B cell (primary cell): ENCODE data around the gene SLCO3A1. TPM values are rescaled to one million over a fixed set of nuclear protein-coding genes. Genes with fewer than 3 reads are reported as not detected.

Experiments used
- ATAC-seq: fragments of 200-7000 bp; cut with Tn5 transposase; one replicate; pipeline ENCODE4 v1.10.0; 2021; ENCODE audit warnings: low read depth, mild to moderate bottlenecking, moderate number of reproducible peaks, moderate library complexity
- CTCF ChIA-PET: fragments of 350-600 bp; sonication (Branson Sonifier 250); formaldehyde crosslinking; loops from one replicate; lab custom pipeline; 2021; ENCODE audit warnings: antibody characterized with exemption, inconsistent platforms; lab: Charles Lee
- POLR2A ChIA-PET: fragments of 350-600 bp; sonication (Branson Sonifier 250); formaldehyde crosslinking; loops from one replicate; lab custom pipeline; 2021; ENCODE audit warnings: antibody characterized with exemption; lab: Charles Lee
- DNase-seq: peaks from one replicate; pipeline ENCODE4 v3.0.0; 2013
- H2AFZ ChIP-seq: 2 replicates; pipeline ENCODE4 v1.6.1; 2012; ENCODE audit warnings: mild to moderate bottlenecking, low read depth, low read length; ENCODE audit not compliant: insufficient read depth, poor library complexity, severe bottlenecking
- H3K27ac ChIP-seq, 2 donors: 1 replicate in 1 of 2; 2 replicates in 1 of 2; pipeline ENCODE4 v1.5.1; 2012 to 2013; ENCODE audit warnings: low read length in 2 of 2, mild to moderate bottlenecking in 2 of 2, moderate library complexity in 1 of 2
- H3K27me3 ChIP-seq, 4 experiments: fragments of 200-600 bp in 1 of 4; sonication (generic) in 1 of 4; replicated peaks in 1 of 4; 1 replicate in 2 of 4; 2 replicates in 2 of 4; pipeline versions ENCODE4 v1.6.1 to v1.7.0; 2013 to 2016; ENCODE audit warnings: low read length in 3 of 4, mild to moderate bottlenecking in 2 of 4, mixed read lengths in 1 of 4, moderate library complexity in 1 of 4; ENCODE audit not compliant: insufficient read depth in 4 of 4, control insufficient read depth in 3 of 4; ENCODE audit errors: control extremely low read depth in 1 of 4
- H3K36me3 ChIP-seq, 2 experiments: replicated peaks in 1 of 2; 1 replicate in 1 of 2; 2 replicates in 1 of 2; pipeline versions ENCODE4 v1.6.1 to v1.7.1; 2013; ENCODE audit warnings: low read length in 1 of 2; ENCODE audit not compliant: insufficient read depth in 2 of 2, control insufficient read depth in 1 of 2; ENCODE audit errors: control extremely low read depth in 1 of 2, extremely low read depth in 1 of 2
- H3K4me1 ChIP-seq, 2 donors: fragments of 200-600 bp in 1 of 2; sonication (generic) in 1 of 2; 1 replicate in 1 of 2; 2 replicates in 1 of 2; pipeline versions ENCODE4 v1.5.1 to v1.6.1; 2013 to 2017; ENCODE audit warnings: low read length in 2 of 2; ENCODE audit not compliant: control insufficient read depth in 2 of 2, insufficient read depth in 2 of 2
- H3K4me2 ChIP-seq: replicated peaks from 2 replicates; pipeline ENCODE3; 2012; ENCODE audit warnings: mild to moderate bottlenecking, low read depth, low read length; ENCODE audit not compliant: poor library complexity, severe bottlenecking
- H3K4me3 ChIP-seq, 5 experiments: fragments of 200-600 bp in 1 of 5; sonication (generic) in 1 of 5; 1 replicate in 3 of 5; 2 replicates in 2 of 5; pipeline versions ENCODE4 v1.5.1 to v1.7.0; 2011 to 2016; ENCODE audit warnings: low read length in 4 of 5, mild to moderate bottlenecking in 4 of 5, low read depth in 2 of 5, control low read depth in 1 of 5, moderate library complexity in 1 of 5; ENCODE audit not compliant: insufficient read depth in 1 of 5; ENCODE audit errors: control extremely low read depth in 1 of 5, extremely low read depth in 1 of 5
- H3K79me2 ChIP-seq: fragments of 200-600 bp; sonication (generic); one replicate; pipeline ENCODE4 v1.6.0; 2016; ENCODE audit warnings: low read length; ENCODE audit not compliant: control insufficient read depth, insufficient read depth
- H3K9ac ChIP-seq: fragments of 200-600 bp; sonication (generic); 2 replicates; pipeline ENCODE4 v1.6.1; 2017; ENCODE audit warnings: mild to moderate bottlenecking, low read length, moderate library complexity
- H3K9me3 ChIP-seq, 3 donors: one replicate each; pipeline versions ENCODE4 v1.6.1 to v1.7.1; 2013; ENCODE audit warnings: low read length in 2 of 3; ENCODE audit not compliant: control insufficient read depth in 2 of 3, insufficient read depth in 1 of 3; ENCODE audit errors: control extremely low read depth in 1 of 3
- H4K20me1 ChIP-seq: 2 replicates; pipeline ENCODE4 v1.6.0; 2012; ENCODE audit warnings: mild to moderate bottlenecking, low read length; ENCODE audit not compliant: insufficient read depth, control insufficient read depth, poor library complexity, severe bottlenecking
- H3K27ac Mint-ChIP-seq: one replicate; pipeline ENCODE4 v1.8.0; 2021; ENCODE audit warnings: mixed read lengths
- H3K27me3 Mint-ChIP-seq: one replicate; pipeline ENCODE4 v1.8.0; 2021; ENCODE audit warnings: mixed read lengths
- H3K4me1 Mint-ChIP-seq: one replicate; pipeline ENCODE4 v1.8.0; 2021; ENCODE audit warnings: mixed read lengths
- H3K4me3 Mint-ChIP-seq: one replicate; pipeline ENCODE4 v1.8.0; 2021; ENCODE audit warnings: mixed read lengths
- H3K9me3 Mint-ChIP-seq: one replicate; pipeline ENCODE4 v1.8.0; 2022; ENCODE audit warnings: mixed read lengths; ENCODE audit not compliant: insufficient read depth
- EZH2 ChIP-seq: IDR thresholded peaks from 2 replicates; pipeline ENCODE4 v1.6.1; 2012; ENCODE audit warnings: borderline replicate concordance, low read depth, mild to moderate bottlenecking, moderate library complexity, low read length; ENCODE audit not compliant: insufficient read depth, poor library complexity, severe bottlenecking
- WGBS: methylation state at CpG from one replicate; pipeline ENCODE4 v1.1.5; 2013; ENCODE audit warnings: missing lambda C conversion rate; ENCODE audit not compliant: insufficient coverage; 5-methylcytosine and 5-hydroxymethylcytosine counted together
- intact Hi-C: fragments of 100-400 bp; cut with micrococcal nuclease; formaldehyde crosslinking; loops from one replicate; pipeline ENCODE4 v1.10.0; 2022
- polyA plus RNA-seq: library from polyadenylated mRNA; depleted of rRNA; stranded (reverse); fragments of >200 nt; gene quantifications from 2 replicates; pipeline ENCODE4 v1.2.3, GENCODE V29; 2012
- total RNA-seq, 2 donors: library from RNA; stranded (reverse); fragments of 120-200 nt in 1 of 2; gene quantifications; 1 replicate in 1 of 2; 2 replicates in 1 of 2; pipeline versions ENCODE4 v1.2.3 to v1.2.4, GENCODE V29; 2013 to 2022
- TF ChIP-seq, protein P1 (sequence below): fragments of 200-600 bp; IDR thresholded peaks from one replicate; pipeline ENCODE4 v1.8.0; 2022; ENCODE audit warnings: antibody characterized with exemption, mild to moderate bottlenecking

Gene SLCO3A1
- total and polyA plus RNA-seq, 2 donors (not counting 1 experiment from before 2014, with no cell fraction given) = 0.99 to 2.3 TPM

DNA sequence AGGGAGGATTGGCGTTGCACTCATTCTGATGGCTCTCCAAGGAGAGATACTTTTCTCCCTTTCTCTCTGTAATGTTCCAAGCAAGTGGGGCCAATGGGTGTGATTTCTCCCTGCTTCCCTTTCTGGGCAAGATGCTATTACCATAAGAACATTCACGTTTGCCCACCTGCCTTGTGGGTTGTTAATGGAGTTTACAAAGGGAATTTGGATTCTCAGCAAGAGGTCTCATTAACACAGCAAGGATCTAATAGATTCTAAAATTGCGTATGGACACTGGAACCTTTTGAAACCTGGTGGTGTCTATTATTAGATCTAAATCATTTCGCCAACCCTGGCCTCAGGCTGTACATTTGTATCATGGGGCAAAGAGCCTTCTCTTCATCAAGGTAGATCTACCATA lies 74.1 kb downstream of the SLCO3A1 start:
- H3K9me3 ChIP-seq = no peaks in the 10 kb centered on the region
- no peaks in the 10 kb centered on the region for H3K27me3 Mint-ChIP-seq
- CTCF ChIA-PET = no interaction called here
- no peak overlapping the region for H3K27ac Mint-ChIP-seq
- no peak overlapping the region for H2AFZ ChIP-seq
- TF ChIP-seq, protein P1, sequence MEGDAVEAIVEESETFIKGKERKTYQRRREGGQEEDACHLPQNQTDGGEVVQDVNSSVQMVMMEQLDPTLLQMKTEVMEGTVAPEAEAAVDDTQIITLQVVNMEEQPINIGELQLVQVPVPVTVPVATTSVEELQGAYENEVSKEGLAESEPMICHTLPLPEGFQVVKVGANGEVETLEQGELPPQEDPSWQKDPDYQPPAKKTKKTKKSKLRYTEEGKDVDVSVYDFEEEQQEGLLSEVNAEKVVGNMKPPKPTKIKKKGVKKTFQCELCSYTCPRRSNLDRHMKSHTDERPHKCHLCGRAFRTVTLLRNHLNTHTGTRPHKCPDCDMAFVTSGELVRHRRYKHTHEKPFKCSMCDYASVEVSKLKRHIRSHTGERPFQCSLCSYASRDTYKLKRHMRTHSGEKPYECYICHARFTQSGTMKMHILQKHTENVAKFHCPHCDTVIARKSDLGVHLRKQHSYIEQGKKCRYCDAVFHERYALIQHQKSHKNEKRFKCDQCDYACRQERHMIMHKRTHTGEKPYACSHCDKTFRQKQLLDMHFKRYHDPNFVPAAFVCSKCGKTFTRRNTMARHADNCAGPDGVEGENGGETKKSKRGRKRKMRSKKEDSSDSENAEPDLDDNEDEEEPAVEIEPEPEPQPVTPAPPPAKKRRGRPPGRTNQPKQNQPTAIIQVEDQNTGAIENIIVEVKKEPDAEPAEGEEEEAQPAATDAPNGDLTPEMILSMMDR = no peak
- TF ChIP-seq EZH2 = no peak
- ATAC-seq = no peak
- 100% methylated on average over 1 of the region's 4 CpGs for WGBS
- no peaks in the 10 kb centered on the region for H4K20me1 ChIP-seq
- intact Hi-C loops = no loop called here
- no peaks in the 10 kb centered on the region for H3K4me1 ChIP-seq
- H3K36me3 ChIP-seq = no peaks in the 10 kb centered on the region
- peaks cover 2% of the 10 kb centered on the region for H3K4me1 Mint-ChIP-seq
- no peak overlapping the region for H3K9ac ChIP-seq
- POLR2A ChIA-PET = no interaction called here
- H3K4me2 ChIP-seq = no peak overlapping the region
- no peak overlapping the region for H3K4me3 Mint-ChIP-seq
- no peaks in the 10 kb centered on the region for H3K27me3 ChIP-seq
- H3K9me3 Mint-ChIP-seq = no peaks in the 10 kb centered on the region
- no peak overlapping the region for H3K27ac ChIP-seq
- H3K4me3 ChIP-seq = no peak overlapping the region
- no peaks in the 10 kb centered on the region for H3K79me2 ChIP-seq
- no peak for DNase-seq

DNA sequence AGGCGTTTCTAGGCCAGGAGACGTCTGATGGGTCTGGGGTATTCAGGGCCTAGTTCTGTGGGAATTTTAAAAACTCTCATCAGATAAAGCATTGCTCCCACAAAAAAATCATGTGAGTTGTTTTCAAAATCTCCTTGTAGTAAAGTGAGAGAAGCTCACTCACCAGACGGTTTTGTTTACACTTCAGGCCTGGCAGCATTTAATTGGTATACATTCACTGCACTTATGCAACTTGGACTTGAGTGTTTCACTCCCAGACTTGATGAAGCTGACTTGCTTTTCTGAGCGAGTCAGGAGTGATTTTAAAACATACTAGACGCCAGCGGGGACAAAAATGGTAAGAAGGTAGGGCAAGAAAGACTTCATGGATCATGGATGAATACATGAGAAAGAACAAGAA lies 75.2 kb downstream of the SLCO3A1 start:
- ChIA-PET POLR2A (no interaction called here), CTCF (no interaction called here)
- DNase-seq (no peak), ATAC-seq (no peak)
- Histone ChIP-seq H3K9me3 (no peaks in the 10 kb centered on the region), H3K9ac (no peak overlapping the region), H3K4me2 (no peak overlapping the region), H4K20me1 (no peaks in the 10 kb centered on the region), H2AFZ (no peak overlapping the region), H3K79me2 (no peaks in the 10 kb centered on the region), H3K36me3 (no peaks in the 10 kb centered on the region), H3K27me3 (no peaks in the 10 kb centered on the region), H3K27ac (no peak overlapping the region), H3K4me1 (no peaks in the 10 kb centered on the region), H3K4me3 (no peak overlapping the region)
- Mint-ChIP-seq H3K27ac (no peak overlapping the region), H3K4me1 (no peaks in the 10 kb centered on the region), H3K27me3 (no peaks in the 10 kb centered on the region), H3K9me3 (no peaks in the 10 kb centered on the region), H3K4me3 (no peak overlapping the region)
- 93% methylated on average over 3 of the region's 6 CpGs for WGBS
- no peak for TF ChIP-seq EZH2
- TF ChIP-seq, protein P1 = no peak
- intact Hi-C loops = no loop called here
